GM23338 (cell line): Measurements from ENCODE around the gene SNRPN. TPM values are rescaled to one million over a fixed set of nuclear protein-coding genes. Genes with fewer than 3 reads are reported as not detected.
"Not testable (repeated sequence)": the region's sequence is repeated elsewhere in the genome, so short reads cannot be mapped to it uniquely, and the experiment has no call there.

Experiments used
- ATAC-seq: fragments of 200-7000 bp; cut with Tn5 transposase; 3 replicates; pipeline ENCODE4 v1.9.1; 2020
- DNase-seq: peaks from one replicate; pipeline ENCODE4 v3.0.0-alpha.2; 2015; ENCODE audit warnings: low spot score
- H2AFZ ChIP-seq: fragments of 200-600 bp; sonication (generic); 2 replicates; pipeline ENCODE4 v1.8.0; 2016; ENCODE audit warnings: antibody characterized with exemption, mild to moderate bottlenecking, moderate library complexity
- H3F3A ChIP-seq: fragments of 200-600 bp; sonication (generic); replicated peaks from 2 replicates; pipeline ENCODE4 v1.8.0; 2017; ENCODE audit warnings: antibody characterized with exemption, mixed run types, low read depth
- H3K27ac ChIP-seq: fragments of 200-600 bp; sonication (generic); 2 replicates; pipeline ENCODE4 v1.6.1; 2016; ENCODE audit warnings: low read depth
- H3K27me3 ChIP-seq: fragments of 200-600 bp; sonication (generic); 2 replicates; pipeline ENCODE4 v1.8.0; 2016; ENCODE audit warnings: mild to moderate bottlenecking, mixed run types, moderate library complexity; ENCODE audit not compliant: insufficient read depth
- H3K36me3 ChIP-seq: fragments of 200-600 bp; sonication (generic); 2 replicates; pipeline ENCODE4 v1.8.0; 2016; ENCODE audit warnings: mild to moderate bottlenecking; ENCODE audit not compliant: insufficient read depth
- H3K4me1 ChIP-seq: fragments of 200-600 bp; sonication (generic); 2 replicates; pipeline ENCODE4 v1.8.0; 2016; ENCODE audit warnings: mild to moderate bottlenecking, moderate library complexity; ENCODE audit not compliant: insufficient read depth
- H3K4me2 ChIP-seq: fragments of 200-600 bp; sonication (generic); 2 replicates; pipeline ENCODE4 v1.7.1; 2017; ENCODE audit warnings: mixed run types
- H3K4me3 ChIP-seq: fragments of 200-600 bp; sonication (generic); 2 replicates; pipeline ENCODE4 v1.6.1; 2016; ENCODE audit warnings: mixed run types
- H3K79me2 ChIP-seq: fragments of 200-600 bp; sonication (generic); replicated peaks from 2 replicates; pipeline ENCODE4 v1.8.0; 2017; ENCODE audit warnings: mild to moderate bottlenecking; ENCODE audit not compliant: insufficient read depth
- H3K9me2 ChIP-seq: fragments of 200-600 bp; sonication (generic); 2 replicates; pipeline ENCODE4 v1.8.0; 2017; ENCODE audit not compliant: insufficient read depth
- H4K20me1 ChIP-seq: fragments of 200-600 bp; sonication (generic); replicated peaks from 2 replicates; pipeline ENCODE4 v1.8.0; 2017; ENCODE audit warnings: mild to moderate bottlenecking; ENCODE audit not compliant: insufficient read depth
- H3K27ac Mint-ChIP-seq: 2 replicates; pipeline ENCODE4 v1.8.0; 2020; ENCODE audit warnings: inconsistent platforms, mild to moderate bottlenecking, moderate library complexity, mixed read lengths
- H3K27me3 Mint-ChIP-seq: 3 replicates; pipeline ENCODE4 v1.8.0; 2022; ENCODE audit warnings: low read depth, mild to moderate bottlenecking, moderate library complexity, mixed read lengths, inconsistent platforms; ENCODE audit not compliant: insufficient read depth, poor library complexity
- H3K36me3 Mint-ChIP-seq: 3 replicates; pipeline ENCODE4 v1.8.0; 2021; ENCODE audit warnings: low read depth, mild to moderate bottlenecking, inconsistent platforms, moderate library complexity, mixed read lengths
- H3K4me1 Mint-ChIP-seq: 3 replicates; pipeline ENCODE4 v1.8.0; 2020; ENCODE audit warnings: mild to moderate bottlenecking, inconsistent platforms, mixed read lengths
- H3K4me3 Mint-ChIP-seq: 3 replicates; pipeline ENCODE4 v1.8.0; 2021; ENCODE audit warnings: moderate library complexity, mild to moderate bottlenecking, inconsistent platforms, mixed read lengths
- H3K9me3 Mint-ChIP-seq: 3 replicates; pipeline ENCODE4 v1.8.0; 2020; ENCODE audit warnings: moderate library complexity, mild to moderate bottlenecking, inconsistent platforms, mixed read lengths
- CREB1 ChIP-seq: fragments of 250-450 bp; sonication (Bioruptor Pico); IDR thresholded peaks from 2 replicates; pipeline ENCODE4 v1.5.0; 2020; ENCODE audit warnings: low read depth, mild to moderate bottlenecking, moderate library complexity
- CTCF ChIP-seq, 2 experiments: fragments of 200-600 bp in 1 of 2; sonication (generic) in 1 of 2; conservative IDR thresholded peaks; 2 replicates each; pipeline versions ENCODE4 v1.5.1 to v1.6.1; 2016 to 2017; ENCODE audit warnings: antibody characterized with exemption in 2 of 2, low read depth in 2 of 2, mild to moderate bottlenecking in 2 of 2, moderate library complexity in 1 of 2
- EZH2phosphoT487 ChIP-seq: fragments of 200-600 bp; sonication (generic); IDR thresholded peaks from one replicate; pipeline ENCODE4 v1.8.1; 2018; ENCODE audit warnings: antibody characterized with exemption; ENCODE audit not compliant: unreplicated experiment
- JUNB ChIP-seq: IDR thresholded peaks from one replicate; pipeline ENCODE4 v1.6.1; 2016; ENCODE audit warnings: antibody characterized with exemption; ENCODE audit not compliant: unreplicated experiment
- NANOG ChIP-seq: IDR thresholded peaks from 2 replicates; pipeline ENCODE4 v1.6.1; 2016; ENCODE audit warnings: antibody characterized with exemption, borderline replicate concordance
- POLR2AphosphoS5 ChIP-seq: IDR thresholded peaks from 2 replicates; pipeline ENCODE4 v1.6.1; 2016; ENCODE audit warnings: antibody characterized with exemption, low read depth
- REST ChIP-seq: IDR thresholded peaks from one replicate; pipeline ENCODE4 v1.6.1; 2018; ENCODE audit warnings: antibody characterized with exemption; ENCODE audit not compliant: unreplicated experiment
- ZNF114 ChIP-seq: fragments of 250-450 bp; sonication (Bioruptor Pico); IDR thresholded peaks from 2 replicates; pipeline ENCODE4 v1.5.0; 2020; ENCODE audit warnings: mild to moderate bottlenecking, moderate library complexity
- ZNF331 ChIP-seq: fragments of 250-450 bp; sonication (Bioruptor Pico); IDR thresholded peaks from 2 replicates; pipeline ENCODE4 v1.5.0; 2020; ENCODE audit warnings: low read depth, mild to moderate bottlenecking, moderate library complexity
- ZNF462 ChIP-seq: fragments of 250-450 bp; sonication (Bioruptor Pico); IDR thresholded peaks from 2 replicates; pipeline ENCODE4 v1.5.0; 2020; ENCODE audit warnings: mild to moderate bottlenecking, moderate library complexity
- polyA plus RNA-seq: library from polyadenylated mRNA; unstranded; fragments of >200 nt; fragmentation: Nextera tagmentation; extraction: Ambion mirVana; gene quantifications from 2 replicates; pipeline ENCODE4 v1.2.1, GENCODE V29; 2016
- total RNA-seq: library from RNA; depleted of rRNA; stranded (reverse); fragments of >200 nt; shearing (Covaris generic); gene quantifications from 2 replicates; pipeline ENCODE4 v1.2.3, GENCODE V29; 2014

SNRPN gene
- total and polyA plus RNA-seq, 2 experiments from 2014 or later, result 919 to 966 TPM

GRCh38 chr15:24931874-24932732 is 22.7 kb upstream of the SNRPN start:
- H3K4me1 ChIP-seq, H3K27ac Mint-ChIP-seq, H3K4me1 Mint-ChIP-seq, H3F3A ChIP-seq, H3K27ac ChIP-seq, DNase-seq, H3K79me2 ChIP-seq, H2AFZ ChIP-seq, H3K4me2 ChIP-seq, H4K20me1 ChIP-seq, H3K36me3 ChIP-seq, H3K4me3 ChIP-seq, H3K27me3 Mint-ChIP-seq, ATAC-seq, H3K4me3 Mint-ChIP-seq, H3K9me2 ChIP-seq, H3K27me3 ChIP-seq: not testable (repeated sequence)
- peaks cover 45% of the 10 kb centered on the region for H3K9me3 Mint-ChIP-seq
- H3K36me3 Mint-ChIP-seq, result peaks cover 22% of the 10 kb centered on the region

- no peak overlapping the region for H3K4me3 ChIP-seq
- no peak overlapping the region for H3K27ac ChIP-seq
- no peaks in the 10 kb centered on the region for H3K27me3 ChIP-seq
- no peak overlapping the region for H3K27ac Mint-ChIP-seq
- no peaks in the 10 kb centered on the region for H3K9me2 ChIP-seq
- H3K36me3 Mint-ChIP-seq, result peaks cover 18% of the 10 kb centered on the region
- H3K36me3 ChIP-seq, result no peaks in the 10 kb centered on the region; the same call in 1 of the 2 replicates
- DNase-seq (no peak), ATAC-seq (no peak)
- no peak overlapping the region; the same call in 2 of the 3 replicates for H3K4me3 Mint-ChIP-seq
- H4K20me1 ChIP-seq, result no peaks in the 10 kb centered on the region
- peaks cover 45% of the 10 kb centered on the region for H3K9me3 Mint-ChIP-seq
- peaks cover 4% of the 10 kb centered on the region; the same call in 2 of the 3 replicates for H3K4me1 Mint-ChIP-seq
- no peaks in the 10 kb centered on the region; the same call in 1 of the 2 replicates for H3K4me1 ChIP-seq
- H2AFZ ChIP-seq, result no peak overlapping the region
- H3F3A ChIP-seq, result no peaks in the 10 kb centered on the region
- peaks cover 3% of the 10 kb centered on the region for H3K27me3 Mint-ChIP-seq
- H3K79me2 ChIP-seq, result no peaks in the 10 kb centered on the region
- no peak overlapping the region for H3K4me2 ChIP-seq
- TF ChIP-seq JUNB, result no peak
- no peak for TF ChIP-seq NANOG
- TF ChIP-seq REST, result no peak
- TF ChIP-seq ZNF462 (CRISPR knock-in tag), result no peak
- TF ChIP-seq CTCF (conservative IDR thresholded peaks at IDR 0.05; ENCODE audit: low read depth in 2 of 2), result no peak
- TF ChIP-seq CREB1 (CRISPR knock-in tag), result no peak
- TF ChIP-seq POLR2AphosphoS5, result no peak
- TF ChIP-seq EZH2phosphoT487, result no peak
- TF ChIP-seq ZNF331 (CRISPR knock-in tag), result no peak
- TF ChIP-seq ZNF114 (CRISPR knock-in tag), result no peak
Measured at GRCh38 chr15:24933716-24934115, 21.1 kb upstream of the SNRPN start.
